HCT116 (cell line): Measurements from ENCODE around the gene ARID5B. TPM values are rescaled to one million over a fixed set of nuclear protein-coding genes. Genes with fewer than 3 reads are reported as not detected.

ENCODE experiments used
- ATAC-seq: fragments of 200-7000 bp; cut with Tn5 transposase; 2 replicates; pipeline ENCODE4 v1.9.1; 2020; ENCODE audit warnings: mild to moderate bottlenecking, moderate library complexity
- BruUV-seq: library from RNA; stranded (reverse); fragments of 400-500 nt; replicated peaks from 2 replicates; lab custom pipeline; 2021; lab: Mats Ljungman, UMichigan
- CTCF ChIA-PET: fragments of 300-600 bp; sonication (Branson Sonifier 250); formaldehyde crosslinking; loops from one replicate; lab custom pipeline; 2021; ENCODE audit warnings: antibody characterized with exemption; lab: Charles Lee
- POLR2A ChIA-PET: fragments of 300-600, 350-600 bp; sonication (Branson Sonifier 250); formaldehyde crosslinking; loops from one replicate; lab custom pipeline; 2021; ENCODE audit warnings: antibody characterized with exemption; lab: Charles Lee
- RAD21 ChIA-PET, 2 experiments: fragments of 300-600 bp; sonication (Branson Sonifier 250); formaldehyde crosslinking; loops; one replicate each; lab custom pipeline; 2023; ENCODE audit warnings: low total read pairs in 2 of 2; ENCODE audit not compliant: uncharacterized antibody in 2 of 2, unreplicated experiment in 2 of 2, low non-redundant PET in 1 of 2; lab: Charles Lee
- DNase-seq: peaks from one replicate; pipeline ENCODE4 v3.0.0-alpha.2; 2010; ENCODE audit warnings: low read depth, low spot score
- H2AFZ ChIP-seq: fragments of 200-600 bp; shearing (Covaris generic), sonication (generic); 2 replicates; pipeline ENCODE4 v1.6.1; 2017; ENCODE audit warnings: low read depth, mixed run types, mixed read lengths, antibody characterized with exemption, low read length; ENCODE audit not compliant: poor library complexity, severe bottlenecking
- H3K27ac ChIP-seq: 2 replicates; pipeline ENCODE4 v1.5.1; 2012; ENCODE audit warnings: low read depth, low read length
- H3K27me3 ChIP-seq: fragments of 200-600 bp; sonication (generic); 2 replicates; pipeline ENCODE4 v1.6.1; 2016; ENCODE audit warnings: mixed run types, low read length, mixed read lengths; ENCODE audit not compliant: insufficient read depth
- H3K36me3 ChIP-seq, 2 experiments: fragments of 200-500 bp in 1 of 2; fragments of 200-600 bp in 1 of 2; sonication (Bioruptor generic) in 1 of 2; sonication (generic) in 1 of 2; 2 replicates each; pipeline versions ENCODE4 v1.5.1 to v1.6.1; 2014 to 2016; ENCODE audit warnings: low read length in 2 of 2, inconsistent platforms in 1 of 2, mixed read lengths in 1 of 2, mixed run types in 1 of 2; ENCODE audit not compliant: insufficient read depth in 2 of 2, control insufficient read depth in 1 of 2
- H3K4me1 ChIP-seq, 2 experiments: fragments of 200-600 bp in 1 of 2; sonication (generic) in 1 of 2; 2 replicates each; pipeline versions ENCODE4 v1.5.1 to v1.6.1; 2012 to 2017; ENCODE audit warnings: low read length in 2 of 2, inconsistent platforms in 1 of 2, mild to moderate bottlenecking in 1 of 2, mixed read lengths in 1 of 2, mixed run types in 1 of 2, moderate library complexity in 1 of 2; ENCODE audit not compliant: insufficient read depth in 2 of 2, control insufficient read depth in 1 of 2
- H3K4me2 ChIP-seq: fragments of 200-600 bp; sonication (generic); 2 replicates; pipeline ENCODE4 v1.6.1; 2017; ENCODE audit warnings: mixed run types, low read length, mixed read lengths
- H3K4me3 ChIP-seq, 2 experiments: fragments of 200-600 bp in 1 of 2; sonication (generic) in 1 of 2; replicated peaks in 1 of 2; 2 replicates each; pipeline ENCODE4 v1.5.1; 2011 to 2016; ENCODE audit warnings: low read length in 2 of 2, control low read depth in 1 of 2, low read depth in 1 of 2, mild to moderate bottlenecking in 1 of 2, mixed read lengths in 1 of 2, mixed run types in 1 of 2
- H3K79me2 ChIP-seq: fragments of 200-600 bp; sonication (generic); 2 replicates; pipeline ENCODE4 v1.6.1; 2017; ENCODE audit warnings: mild to moderate bottlenecking, mixed run types, low read length, moderate library complexity, mixed read lengths; ENCODE audit not compliant: insufficient read depth
- H3K9ac ChIP-seq: fragments of 200-600 bp; sonication (generic); 2 replicates; pipeline ENCODE4 v1.6.1; 2016; ENCODE audit warnings: low read length, mixed read lengths
- H3K9me2 ChIP-seq: fragments of 200-600 bp; sonication (generic), shearing (Covaris generic); 2 replicates; pipeline ENCODE4 v1.6.1; 2017; ENCODE audit warnings: mixed run types, mild to moderate bottlenecking, moderate library complexity; ENCODE audit not compliant: insufficient read depth
- H3K9me3 ChIP-seq, 2 experiments: fragments of 200-500 bp in 1 of 2; fragments of 200-600 bp in 1 of 2; sonication (Bioruptor generic) in 1 of 2; sonication (generic) in 1 of 2; 2 replicates each; pipeline ENCODE4 v1.6.1; 2014 to 2017; ENCODE audit warnings: low read length in 2 of 2, mixed read lengths in 2 of 2, inconsistent platforms in 1 of 2, low read depth in 1 of 2, mild to moderate bottlenecking in 1 of 2, mixed run types in 1 of 2, moderate library complexity in 1 of 2; ENCODE audit not compliant: control insufficient read depth in 1 of 2, insufficient read depth in 1 of 2
- H4K20me1 ChIP-seq: fragments of 200-600 bp; sonication (generic), shearing (Covaris generic); 2 replicates; pipeline ENCODE4 v1.6.1; 2017; ENCODE audit warnings: mixed run types, mild to moderate bottlenecking, moderate library complexity; ENCODE audit not compliant: insufficient read depth
- ATF3 ChIP-seq: IDR thresholded peaks from 2 replicates; pipeline ENCODE4 v1.6.1; 2012
- JUND ChIP-seq: IDR thresholded peaks from 2 replicates; pipeline ENCODE4 v1.6.1; 2012
- POLR2A ChIP-seq: IDR thresholded peaks from 2 replicates; pipeline ENCODE4 v1.7.0; 2011; ENCODE audit warnings: borderline replicate concordance; ENCODE audit not compliant: insufficient read depth, insufficient read length; ENCODE audit errors: extremely low read depth
- POLR2AphosphoS5 ChIP-seq: IDR thresholded peaks from 2 replicates; pipeline ENCODE4 v1.6.1; 2011; ENCODE audit warnings: mild to moderate bottlenecking, low read depth, low read length, moderate library complexity
- REST ChIP-seq: IDR thresholded peaks from 2 replicates; pipeline ENCODE4 v1.6.1; 2012; ENCODE audit warnings: low read depth
- SRF ChIP-seq: IDR thresholded peaks from 2 replicates; pipeline ENCODE4 v1.6.1; 2012; ENCODE audit warnings: low read depth
- ZFX ChIP-seq: fragments of 450-650 bp; IDR thresholded peaks from 2 replicates; pipeline ENCODE4 v1.6.1; 2017
- ZNF274 ChIP-seq: fragments of 200-500 bp; sonication (Bioruptor generic); IDR thresholded peaks from 2 replicates; pipeline ENCODE4 v1.6.1; 2014; ENCODE audit warnings: mild to moderate bottlenecking, low read depth, low read length, inconsistent platforms
- intact Hi-C: fragments of 100-400 bp; cut with micrococcal nuclease; formaldehyde crosslinking; loops from 2 replicates; pipeline ENCODE4 v1.10.0; 2022
- total RNA-seq: library from RNA; stranded (reverse); gene quantifications from one replicate; pipeline ENCODE4 v1.2.1, GENCODE V29; 2021; ENCODE audit not compliant: unreplicated experiment

The ARID5B gene
- total RNA-seq, 1 experiment from 2014 or later, result 4.7 TPM

- H3K4me2 ChIP-seq, result no peak overlapping the region
- no peaks in the 10 kb centered on the region for H3K27me3 ChIP-seq
- BruUV-seq, result no TSS peak
- H3K9ac ChIP-seq, result no peak overlapping the region
- no peaks in the 10 kb centered on the region for H3K36me3 ChIP-seq
- H3K27ac ChIP-seq, result no peak overlapping the region
- ATAC-seq, result no peak
- no peaks in the 10 kb centered on the region for H3K9me2 ChIP-seq
- H4K20me1 ChIP-seq, result no peaks in the 10 kb centered on the region
- CTCF ChIA-PET, result no interaction called here
- TF ChIP-seq JUND (no peak), SRF (no peak), POLR2A (no peak), POLR2AphosphoS5 (no peak), ZNF274 (no peak), ATF3 (no peak), REST (no peak), ZFX (no peak)
- no peaks in the 10 kb centered on the region for H3K79me2 ChIP-seq
- no peak overlapping the region for H2AFZ ChIP-seq
- no peaks in the 10 kb centered on the region for H3K9me3 ChIP-seq
- POLR2A ChIA-PET, result no interaction called here
- H3K4me3 ChIP-seq, result no peak overlapping the region
- no peak for DNase-seq
- no peaks in the 10 kb centered on the region for H3K4me1 ChIP-seq
- RAD21 ChIA-PET, result no interaction called here
- intact Hi-C loops, result no loop called here
Measured at GRCh38 chr10:61965703-61966395, 64.3 kb downstream of the ARID5B start.
